Left ventricle myocardium superior (tissue), 1 donor: Measurements from ENCODE around the gene PFDN2. TPM values are rescaled to one million over a fixed set of nuclear protein-coding genes. Genes with fewer than 3 reads are reported as not detected.

Source experiments
- ATAC-seq: fragments of 200-7000 bp; cut with Tn5 transposase; one replicate; pipeline ENCODE4 v1.9.1; 2020; ENCODE audit warnings: mild to moderate bottlenecking, moderate library complexity
- DNase-seq: peaks from one replicate; pipeline ENCODE4 v3.0.0-alpha.2; 2020
- intact Hi-C: fragments of 100-400 bp; cut with micrococcal nuclease; formaldehyde crosslinking; loops from one replicate; pipeline ENCODE4 v1.11.0; 2022
- total RNA-seq: library from RNA; stranded (reverse); fragmentation: NEBNext Ultra II Directional; extraction: Animal tissue kit (Norgen Biotek cat#: 25700); gene quantifications from one replicate; pipeline ENCODE4 v1.2.1, GENCODE V29; 2021
- donor health status: DM: no; HTN: yes; CAD: no; lungs with severe emphysema.

Gene PFDN2
- total RNA-seq, 1 donor from 2014 or later, result 64.8 TPM

DNA sequence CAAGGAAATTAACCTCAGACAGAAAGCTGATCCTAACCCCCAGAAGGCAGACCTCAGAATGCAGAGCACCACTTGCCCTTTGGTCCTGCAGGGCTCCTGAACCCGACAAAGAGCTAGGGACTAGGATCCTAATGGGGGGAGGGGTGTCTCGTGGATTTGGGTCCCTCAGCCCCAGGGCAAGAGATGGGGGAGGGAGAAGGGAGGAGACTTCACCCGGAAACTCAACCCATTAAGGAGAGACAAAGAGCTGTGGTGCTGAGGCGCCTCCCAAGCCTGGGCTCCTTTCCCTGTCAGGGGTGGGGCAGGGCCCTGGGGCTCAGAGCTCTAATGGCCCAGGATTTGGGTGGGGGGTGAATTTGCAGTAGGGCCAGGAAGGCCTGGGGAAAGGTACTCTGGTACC, 31.4 kb downstream of the PFDN2 start:
- DNase-seq (no peak), ATAC-seq (no peak)
- intact Hi-C loops, result no loop called here

DNA sequence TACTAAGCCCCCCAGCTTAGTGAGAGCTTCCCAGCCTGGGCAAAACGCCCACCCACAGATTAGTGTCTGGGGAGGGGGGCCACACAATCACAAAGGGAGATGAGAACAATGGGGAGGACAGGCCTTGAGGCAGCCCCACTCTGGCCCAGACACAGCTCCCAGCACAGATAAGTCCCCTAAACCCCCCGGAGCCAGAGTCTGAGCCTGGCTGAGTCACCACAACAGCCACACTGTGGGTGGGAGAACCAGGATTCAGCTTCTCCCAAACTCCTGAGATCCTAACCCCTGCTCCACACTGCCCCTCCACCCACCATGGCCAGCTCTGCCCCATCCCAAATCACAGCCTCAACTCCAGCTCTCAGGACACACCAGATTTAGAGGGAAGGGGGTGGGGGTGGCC, 32.7 kb downstream of the PFDN2 start:
- ATAC-seq, result no peak

DNA sequence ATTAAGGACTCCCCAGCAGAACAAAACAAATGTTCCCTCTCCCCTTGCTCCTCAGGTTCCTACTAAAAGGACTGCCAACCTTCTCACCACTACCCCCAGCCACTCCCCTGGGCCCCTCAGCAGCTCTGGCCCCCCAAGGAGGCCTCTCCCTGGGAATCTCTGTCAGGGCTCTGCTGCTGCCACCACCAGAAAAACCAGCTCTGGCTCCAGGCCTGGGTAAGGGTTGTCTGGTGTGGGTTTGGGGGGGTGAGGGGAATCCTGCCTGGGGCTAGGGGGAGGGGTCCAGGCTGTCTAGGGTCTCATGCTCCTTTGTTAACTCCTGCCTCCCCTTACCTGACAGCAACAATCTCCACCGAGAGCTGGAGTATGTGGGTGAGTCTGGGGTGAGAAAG, 33.2 kb downstream of the PFDN2 start:
- no peak for ATAC-seq
- intact Hi-C loops, result no loop called here
- no peak for DNase-seq

More for the DNA sequence above, 32.7 kb downstream of the PFDN2 start:
- intact Hi-C loops, result no loop called here
- DNase-seq, result no peak

DNA sequence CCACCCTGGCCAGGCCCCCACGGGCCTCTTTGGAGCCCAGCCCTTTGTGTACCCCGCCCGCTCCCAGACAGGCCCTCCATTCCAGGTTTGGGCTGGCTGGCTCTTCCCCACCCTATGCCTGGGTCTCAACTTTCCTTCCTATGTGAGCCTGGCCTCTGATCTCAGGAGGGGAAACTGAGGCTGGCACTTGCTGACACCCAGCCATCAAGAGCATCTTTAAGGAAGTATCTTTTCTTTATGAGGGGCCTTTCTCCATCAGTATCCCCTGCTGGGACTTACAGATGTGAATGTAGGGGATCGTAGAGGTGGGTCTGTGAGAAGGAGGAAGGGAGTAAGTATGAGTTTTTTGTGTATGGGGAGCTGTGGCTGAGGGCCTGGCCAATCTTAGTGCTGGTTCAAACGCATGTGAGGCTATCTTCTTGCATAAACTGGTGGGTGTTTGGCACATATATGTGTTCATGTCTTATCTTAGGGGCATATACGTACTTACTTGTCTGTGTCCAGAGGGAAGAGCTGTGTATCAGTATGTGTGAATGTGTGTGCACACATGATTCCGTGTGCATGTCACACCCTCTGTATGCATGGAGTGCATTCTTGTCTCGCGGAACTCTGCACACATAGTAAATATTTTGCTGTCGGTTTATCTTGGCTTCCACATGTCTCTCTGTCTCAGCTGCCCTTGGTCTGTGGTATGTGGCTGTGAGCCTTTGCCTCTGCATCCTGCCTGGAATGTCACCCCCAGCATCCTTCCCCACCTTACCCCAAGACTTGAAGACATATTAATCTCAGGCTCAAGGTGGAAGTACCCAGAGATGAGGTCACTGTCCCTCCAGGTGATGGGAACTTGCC, 33.9 kb downstream of the PFDN2 start:
- DNase-seq, result no peak
- intact Hi-C loops, result no loop called here
- ATAC-seq, result no peak

DNA sequence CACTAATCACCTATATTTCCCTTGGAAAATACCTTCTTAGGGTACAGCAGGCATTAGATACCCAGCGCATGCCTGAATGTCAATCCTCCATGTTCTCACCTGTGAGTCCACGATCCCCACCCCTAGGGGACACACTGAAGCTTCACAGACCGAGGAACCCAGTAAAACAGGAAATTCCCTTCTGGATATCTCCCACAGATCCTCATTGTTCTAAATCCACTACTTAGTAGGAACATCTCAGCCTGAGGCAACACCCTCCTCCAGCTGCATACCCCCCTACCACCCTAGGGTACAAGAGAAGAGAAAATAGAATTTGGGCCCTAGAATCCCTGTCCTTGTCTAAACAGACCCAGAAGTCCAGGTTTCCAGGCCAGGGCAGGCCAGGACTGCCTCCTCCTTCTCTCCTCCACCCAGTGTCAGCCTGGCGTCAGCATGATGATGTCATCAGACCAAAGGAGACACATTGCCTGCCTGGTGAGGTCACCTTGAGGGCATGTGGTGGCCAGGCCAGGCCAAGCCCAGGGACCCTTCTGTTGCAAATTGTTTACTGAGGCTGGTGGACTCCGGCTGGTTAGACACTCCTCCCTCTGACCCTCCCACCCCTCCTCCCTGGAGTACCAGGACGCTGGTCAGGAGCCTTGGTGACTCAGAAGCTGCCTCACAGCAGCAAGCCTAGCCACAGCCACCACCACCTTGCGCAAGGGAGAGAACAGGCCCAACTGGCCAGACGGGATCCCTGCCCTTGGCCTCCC, 34.7 kb downstream of the PFDN2 start:
- intact Hi-C loops, result no loop called here
- ATAC-seq (peak; percentile 94), DNase-seq (peak; percentile 71)

DNA sequence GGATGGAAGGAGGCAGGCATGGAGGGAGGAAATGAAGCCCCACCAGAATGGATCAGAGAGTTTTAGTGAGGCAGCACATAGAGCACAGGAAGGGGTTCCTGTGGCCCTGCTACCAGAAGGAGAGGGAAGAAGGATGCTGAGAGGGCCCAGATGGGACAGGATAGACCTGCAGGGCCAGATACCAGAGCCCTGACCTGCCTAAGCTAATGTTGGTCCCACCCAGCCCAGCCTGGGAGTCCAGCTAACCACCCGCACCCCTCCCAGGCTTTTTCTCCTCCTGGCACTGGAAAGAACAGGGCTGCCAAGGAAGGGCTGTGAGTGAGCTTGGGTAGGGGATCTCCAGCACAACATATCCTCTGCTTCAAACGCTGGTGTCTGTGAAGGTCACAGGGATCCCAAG, 35.4 kb downstream of the PFDN2 start:
- no peak for DNase-seq
- ATAC-seq, result no peak
- intact Hi-C loops, result no loop called here

DNA sequence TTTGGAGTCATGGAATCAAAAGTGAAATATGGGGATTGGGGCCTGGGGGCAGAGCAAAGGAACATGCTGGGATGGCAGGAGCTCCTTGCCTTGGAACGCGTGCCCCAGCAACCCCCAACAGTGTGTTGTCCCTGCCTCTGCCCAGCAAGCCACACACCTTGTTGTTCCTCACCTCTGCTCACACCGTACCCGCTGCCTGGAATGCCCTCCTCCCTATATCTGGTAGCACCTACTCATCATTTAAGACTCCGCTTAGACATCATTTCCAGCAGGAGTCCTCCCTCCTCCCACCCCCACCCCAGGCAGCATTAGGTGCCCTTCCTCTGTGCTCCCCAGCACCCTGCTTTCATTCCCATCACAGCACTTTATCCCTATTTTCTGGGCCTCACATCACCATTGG, 36.3 kb downstream of the PFDN2 start:
- intact Hi-C loops, result no loop called here
- ATAC-seq (no peak), DNase-seq (no peak)

DNA sequence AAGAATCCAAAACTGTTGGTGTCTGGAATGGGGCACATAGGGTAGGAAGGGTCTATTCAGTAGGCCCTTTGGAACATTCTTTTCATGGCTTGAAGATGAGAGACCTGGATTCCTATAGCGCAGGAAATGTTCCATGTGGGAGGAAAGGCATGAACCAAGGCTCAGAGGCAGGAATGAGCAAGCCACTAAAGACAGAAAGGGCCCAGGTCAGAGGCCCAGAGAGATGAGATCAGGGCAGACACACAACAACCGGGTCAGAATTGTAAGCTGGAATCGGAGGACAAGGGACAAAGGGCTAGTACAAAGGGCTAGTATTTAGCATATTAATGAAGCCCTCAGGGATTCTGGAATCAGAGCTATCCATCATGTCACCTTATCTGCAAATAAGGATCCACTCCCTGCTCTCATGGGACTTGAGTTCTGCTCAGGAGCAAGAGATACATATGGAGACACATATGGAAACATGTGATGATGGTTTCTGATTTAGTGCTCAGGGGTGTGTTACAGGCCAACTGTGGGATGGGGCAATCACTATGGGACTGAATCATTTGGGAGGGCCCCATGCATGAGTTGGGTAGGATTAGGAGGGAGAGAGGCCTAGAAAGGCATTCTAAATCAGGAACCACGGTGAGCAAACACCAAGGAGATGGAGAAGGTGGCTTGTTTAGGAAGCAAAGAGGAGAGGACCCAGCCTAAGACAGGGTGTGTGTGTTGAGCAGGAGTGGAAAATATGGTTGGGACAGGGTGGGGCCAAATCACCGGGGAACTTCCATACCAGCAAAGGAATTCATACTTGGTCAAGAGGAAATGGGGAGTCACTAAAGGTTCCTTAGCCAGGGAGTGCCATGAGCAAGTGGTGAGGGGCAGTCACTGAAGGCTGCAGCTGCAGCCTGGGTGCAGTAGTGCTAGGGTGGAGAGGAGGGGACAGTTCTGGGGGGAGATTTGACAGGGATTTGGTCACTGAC, 37.1 kb downstream of the PFDN2 start:
- ATAC-seq (no peak), DNase-seq (no peak)
- intact Hi-C loops, result no loop called here

DNA sequence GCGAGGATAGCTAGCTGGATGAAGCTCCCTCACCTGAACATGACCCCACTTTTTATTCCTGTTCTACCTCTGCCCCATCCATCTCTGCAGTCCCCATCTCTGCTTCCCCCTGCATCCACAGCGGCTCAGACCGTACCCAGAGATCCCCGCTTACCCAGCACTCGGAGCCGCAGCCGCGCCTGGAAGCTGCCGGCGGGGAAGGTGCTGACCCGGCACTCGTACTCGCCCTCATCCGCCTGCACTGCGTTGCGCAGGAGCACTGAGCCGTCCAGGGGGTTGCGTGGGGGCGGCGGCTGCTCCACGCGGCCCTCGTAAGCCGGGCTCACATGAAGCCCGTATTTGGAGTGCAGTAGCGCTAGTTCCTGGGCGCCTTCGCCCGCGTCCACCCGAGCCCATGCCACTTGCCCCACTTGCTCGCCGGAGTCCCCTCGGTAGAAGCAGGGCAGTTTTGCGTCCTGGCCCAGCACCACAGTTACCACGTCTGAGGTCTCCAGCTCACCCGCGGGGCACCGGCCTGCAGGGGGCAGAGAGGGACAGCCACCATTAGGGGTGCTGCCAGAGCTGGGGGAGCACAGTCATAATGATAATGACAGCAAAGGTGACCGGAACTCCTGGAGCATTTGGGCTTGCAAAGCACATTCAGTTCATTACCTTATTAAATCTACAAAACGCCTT, 38.3 kb downstream of the PFDN2 start:
- intact Hi-C loops, result no loop called here
- no peak for ATAC-seq
- no peak for DNase-seq

DNA sequence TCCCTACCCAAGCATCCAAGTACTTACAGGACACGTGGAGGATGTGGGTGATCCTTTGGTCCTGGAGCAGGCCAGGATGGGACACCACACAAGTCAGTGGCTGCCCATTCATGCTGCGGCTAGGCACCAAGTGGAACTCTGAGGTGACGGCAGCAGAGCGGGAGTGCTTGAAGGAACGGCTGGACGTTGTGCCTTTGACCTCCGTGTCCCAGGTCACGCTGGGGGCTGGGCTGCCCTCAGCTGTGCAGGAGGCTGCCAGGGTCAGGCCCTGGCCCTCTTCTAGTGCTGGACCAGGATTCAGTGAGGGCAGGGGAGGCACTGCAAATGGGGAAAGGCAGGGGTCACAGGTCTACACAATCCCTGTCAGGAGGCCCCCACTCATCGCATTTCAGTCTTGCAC, 40.4 kb downstream of the PFDN2 start:
- ATAC-seq (no peak), DNase-seq (no peak)
- intact Hi-C loops, result no loop called here

DNA sequence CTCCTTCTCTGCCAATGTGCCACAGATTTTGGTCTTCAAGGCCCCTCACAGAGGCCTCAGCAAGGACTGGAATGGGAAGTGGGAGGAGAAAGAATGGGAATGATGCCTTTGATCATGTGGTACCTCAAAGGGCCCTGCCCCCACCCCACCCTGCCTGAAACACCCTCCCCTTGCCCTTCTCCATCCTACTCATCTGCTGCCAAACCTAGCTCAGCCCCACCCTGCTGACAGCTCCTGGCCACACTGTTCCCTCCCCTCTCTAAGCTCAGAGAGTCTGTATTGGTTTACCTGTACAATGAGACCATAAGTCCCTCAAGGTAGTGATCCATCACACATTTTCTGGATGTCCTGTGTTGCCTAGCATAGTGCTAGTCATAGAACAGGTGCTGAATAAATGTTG, 41.4 kb downstream of the PFDN2 start:
- intact Hi-C loops, result no loop called here
- no peak for DNase-seq
- no peak for ATAC-seq

DNA sequence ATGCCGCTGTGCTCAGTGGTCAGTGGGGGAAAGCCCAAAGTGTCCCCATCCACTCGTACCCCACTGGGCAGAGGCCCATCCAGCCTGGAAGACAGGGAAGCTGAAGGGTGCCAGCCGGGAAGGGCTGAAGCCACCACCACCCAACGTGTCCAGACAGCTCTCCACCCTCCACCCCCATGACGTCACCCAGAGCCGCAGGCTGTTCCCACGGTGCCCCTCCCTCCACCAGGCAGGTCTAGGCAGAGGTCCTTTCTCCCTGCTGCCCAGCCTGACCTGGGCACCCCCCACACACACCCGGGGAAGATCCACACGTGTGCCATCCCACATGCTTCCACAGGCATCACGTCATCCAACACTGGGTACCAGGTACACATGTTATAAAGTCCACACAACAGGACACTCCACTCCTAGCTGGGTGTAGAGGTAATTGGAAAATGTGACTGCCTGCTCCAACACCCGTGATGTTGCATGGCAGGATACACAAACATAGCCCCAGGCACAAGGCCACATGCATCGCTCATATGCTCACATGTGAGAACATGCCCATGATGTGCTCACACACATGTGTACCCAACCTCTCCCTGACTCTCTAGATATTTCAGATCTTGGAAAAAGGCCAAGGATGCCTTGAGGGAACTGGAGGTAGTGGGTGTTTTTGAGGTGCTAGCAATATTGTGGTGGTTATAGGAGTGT, 43.0 kb downstream of the PFDN2 start:
- DNase-seq, result no peak
- no peak for ATAC-seq
- intact Hi-C loops, result no loop called here

DNA sequence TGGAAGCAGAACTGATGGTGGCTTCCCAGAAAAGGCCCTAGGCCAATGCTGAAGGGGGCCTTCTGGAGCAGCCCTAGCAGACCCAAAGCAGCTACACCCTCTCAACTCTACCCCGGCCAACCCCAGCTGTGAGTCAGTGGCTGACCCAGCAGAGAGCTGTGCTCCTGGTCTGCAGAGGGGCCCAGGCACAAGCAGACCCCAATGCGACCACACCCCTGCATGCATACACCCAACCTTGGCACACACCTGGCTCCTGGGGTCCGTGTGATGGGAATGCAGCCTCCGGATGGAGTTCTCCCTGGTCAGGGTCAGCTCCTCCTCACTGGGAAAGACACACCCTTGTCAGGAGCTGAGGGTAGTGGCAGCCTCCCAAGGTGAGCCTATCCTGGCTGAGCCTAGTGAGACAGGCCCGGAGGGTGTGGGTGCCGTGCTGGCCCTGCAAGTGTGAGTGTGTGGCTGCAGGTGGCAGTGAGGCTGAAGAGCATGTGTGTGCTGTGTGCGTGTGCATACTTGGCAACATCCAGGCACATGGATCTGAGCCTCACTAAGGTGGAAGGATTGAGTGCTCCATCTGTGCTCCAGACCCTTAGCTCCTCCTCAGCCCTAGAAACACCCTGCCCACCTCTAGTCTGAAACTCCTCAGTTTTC, 44.2 kb downstream of the PFDN2 start:
- ATAC-seq (no peak), DNase-seq (no peak)
- intact Hi-C loops, result no loop called here

DNA sequence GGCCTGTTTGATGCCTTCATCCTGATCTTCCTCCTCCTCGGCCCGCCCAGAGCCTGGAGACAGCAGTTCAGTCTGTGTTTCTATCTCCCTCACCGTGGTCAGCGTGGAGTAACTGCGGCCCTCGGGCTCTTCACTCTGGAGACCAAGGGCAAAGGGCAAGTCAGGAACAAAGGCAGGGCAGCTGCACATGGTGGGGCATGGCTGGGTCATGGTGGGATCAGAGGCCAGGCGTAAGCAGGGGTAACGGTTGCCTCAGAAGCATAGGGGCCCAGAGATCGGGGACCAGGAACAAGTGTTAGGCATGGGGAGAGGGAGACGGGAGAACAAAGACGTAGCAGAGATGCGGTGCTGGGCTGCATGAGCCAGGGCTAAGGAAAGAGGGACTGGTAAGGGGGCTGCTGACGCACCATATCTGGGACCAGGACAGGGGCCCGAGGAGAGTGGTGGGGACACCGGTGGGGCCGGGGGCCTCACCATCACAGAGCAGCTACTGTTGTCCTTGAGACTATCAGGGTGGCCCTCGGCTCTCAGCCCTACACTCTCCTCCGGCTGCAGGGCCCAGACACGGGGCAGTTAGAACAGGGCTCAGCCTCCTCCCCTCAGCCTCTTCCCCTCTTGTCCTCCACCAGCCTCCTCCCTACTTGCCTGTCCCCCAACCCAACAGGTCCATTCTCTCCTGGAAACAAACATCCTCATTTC, 44.9 kb downstream of the PFDN2 start:
- intact Hi-C loops, result no loop called here
- DNase-seq (no peak), ATAC-seq (no peak)

DNA sequence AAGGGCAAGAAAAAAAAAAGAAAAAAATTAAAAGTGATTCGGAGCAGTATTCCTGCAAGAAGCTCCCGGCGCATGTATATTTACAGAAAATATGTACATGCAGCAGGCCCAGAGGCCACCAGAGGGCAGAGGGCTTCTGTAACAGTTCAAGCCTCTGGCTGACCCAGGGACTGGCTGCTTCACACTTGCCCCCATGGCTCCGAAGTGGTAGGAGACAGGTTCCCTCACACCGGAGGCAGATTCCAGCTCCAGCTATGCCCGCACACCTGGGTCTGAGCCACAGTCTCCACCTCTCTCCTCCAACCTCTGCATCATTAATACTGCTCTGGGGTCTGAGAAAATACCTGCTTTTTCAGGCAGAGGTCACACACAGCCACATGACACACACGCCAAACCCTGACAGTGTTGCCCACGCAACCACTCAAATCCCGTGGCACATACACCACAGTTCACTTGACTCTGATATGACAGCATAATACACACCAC, 45.9 kb downstream of the PFDN2 start:
- intact Hi-C loops, result no loop called here
- DNase-seq (peak; percentile 74), ATAC-seq (peak; percentile 44)

DNA sequence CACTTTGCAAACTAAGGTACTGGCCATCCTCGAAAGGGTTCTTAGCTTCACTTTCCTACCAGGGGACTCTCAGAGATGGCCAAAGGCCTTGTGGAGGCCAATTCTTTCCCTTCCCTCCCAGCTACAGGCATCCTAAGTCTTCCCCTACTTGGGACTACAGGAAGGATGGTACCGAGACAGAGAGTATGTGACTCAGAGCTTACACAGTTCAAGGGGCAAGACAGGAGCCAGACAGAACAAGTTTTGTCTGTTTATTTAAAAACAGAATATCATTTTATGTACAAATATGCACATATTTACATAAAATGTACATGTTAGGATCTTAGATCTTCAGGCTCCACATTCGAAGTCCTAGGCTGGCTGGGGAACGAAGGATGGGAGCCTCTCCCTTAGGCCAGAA, 47.1 kb downstream of the PFDN2 start:
- intact Hi-C loops, result no loop called here
- no peak for ATAC-seq
- DNase-seq, result no peak

DNA sequence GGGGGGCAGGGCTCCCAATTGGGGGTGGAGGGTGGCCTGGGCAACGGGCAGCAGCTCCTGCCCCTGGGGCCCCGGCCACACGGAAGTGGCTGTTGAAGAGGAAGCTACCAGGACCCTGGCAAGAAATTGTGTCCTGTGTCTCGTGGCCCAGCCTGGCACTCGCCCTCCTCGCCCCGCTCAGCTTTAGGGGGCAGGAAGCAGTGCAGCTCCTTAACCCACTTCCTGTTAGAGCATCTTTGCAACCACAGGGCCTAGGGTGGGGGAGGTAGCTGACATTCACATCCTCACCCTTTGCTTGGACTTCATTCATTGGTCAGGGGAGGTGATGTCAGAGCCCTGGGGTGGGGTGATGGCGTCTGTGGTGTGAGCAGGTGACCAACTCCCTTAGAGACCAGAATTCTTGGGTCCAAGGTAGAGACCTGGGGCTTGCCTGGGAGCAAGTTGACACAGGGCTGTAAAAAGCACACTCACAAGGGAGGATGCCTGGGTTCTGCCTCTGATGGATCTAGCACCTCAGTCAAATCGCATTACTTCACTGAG, 48.0 kb downstream of the PFDN2 start, which contains the start of gene ARHGAP30:
TSS of gene ARHGAP30 (minus strand) at position 161 of the 540 bp plus-strand sequence. CDS start 267 bp downstream, outside the sequence.
- peak; percentile 73 for ATAC-seq
- intact Hi-C loops, result no loop called here
- DNase-seq, result peak; percentile 76
